ENCODE data around the gene ABCB11.

DNA sequence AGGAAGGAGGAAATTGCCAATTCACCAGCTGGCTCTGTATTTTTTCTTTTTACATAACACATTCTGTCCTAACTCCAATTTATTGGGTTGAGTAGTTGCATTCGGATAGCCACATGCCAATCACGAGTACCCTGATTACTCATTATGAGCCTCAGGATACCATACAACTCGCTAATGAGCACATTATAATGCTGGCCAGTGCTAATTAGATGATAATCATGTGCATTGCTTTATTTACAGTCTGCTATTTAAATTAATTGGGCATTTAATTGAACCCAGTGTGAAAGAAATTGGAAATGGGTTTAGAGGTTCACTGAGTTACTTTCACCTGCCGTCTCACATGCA is 114.8 kb downstream of the ABCB11 start:
- TF ChIP-seq, protein P1, sequence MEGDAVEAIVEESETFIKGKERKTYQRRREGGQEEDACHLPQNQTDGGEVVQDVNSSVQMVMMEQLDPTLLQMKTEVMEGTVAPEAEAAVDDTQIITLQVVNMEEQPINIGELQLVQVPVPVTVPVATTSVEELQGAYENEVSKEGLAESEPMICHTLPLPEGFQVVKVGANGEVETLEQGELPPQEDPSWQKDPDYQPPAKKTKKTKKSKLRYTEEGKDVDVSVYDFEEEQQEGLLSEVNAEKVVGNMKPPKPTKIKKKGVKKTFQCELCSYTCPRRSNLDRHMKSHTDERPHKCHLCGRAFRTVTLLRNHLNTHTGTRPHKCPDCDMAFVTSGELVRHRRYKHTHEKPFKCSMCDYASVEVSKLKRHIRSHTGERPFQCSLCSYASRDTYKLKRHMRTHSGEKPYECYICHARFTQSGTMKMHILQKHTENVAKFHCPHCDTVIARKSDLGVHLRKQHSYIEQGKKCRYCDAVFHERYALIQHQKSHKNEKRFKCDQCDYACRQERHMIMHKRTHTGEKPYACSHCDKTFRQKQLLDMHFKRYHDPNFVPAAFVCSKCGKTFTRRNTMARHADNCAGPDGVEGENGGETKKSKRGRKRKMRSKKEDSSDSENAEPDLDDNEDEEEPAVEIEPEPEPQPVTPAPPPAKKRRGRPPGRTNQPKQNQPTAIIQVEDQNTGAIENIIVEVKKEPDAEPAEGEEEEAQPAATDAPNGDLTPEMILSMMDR (conservative IDR thresholded peaks at IDR 0.05; ENCODE audit: low read depth, low read length) = no peak
- no peak for TF ChIP-seq CHD1 (IDR thresholded peaks at IDR 0.05; ENCODE audit: low read depth, low read length)
- no peak for TF ChIP-seq SMC3 (IDR thresholded peaks at IDR 0.05; ENCODE audit: low read depth, low read length)
- TF ChIP-seq RCOR1 (IDR thresholded peaks at IDR 0.05; ENCODE audit: insufficient replicate concordance, low read length) = no peak
- TF ChIP-seq BHLHE40 (IDR thresholded peaks at IDR 0.05; ENCODE audit: low read depth, low read length) = no peak
- TF ChIP-seq NFE2L2 (IDR thresholded peaks at IDR 0.05; ENCODE audit: low read depth, low read length) = no peak

All from IMR-90 (cell line).